Stimulated activated CD4-positive, alpha-beta T cell treated with anti-CD3 and anti-CD28 coated beads, TNF-alpha, amount 100 ng/mL, for 48 hours (primary cell): ENCODE measurements around the gene EBF4.

Source experiments
- DNase-seq, 3 donors: peaks; one replicate each; pipeline ENCODE4 v3.0.0-alpha.2; 2020; ENCODE audit warnings: low read depth in 3 of 3

The EBF4 gene

DNA sequence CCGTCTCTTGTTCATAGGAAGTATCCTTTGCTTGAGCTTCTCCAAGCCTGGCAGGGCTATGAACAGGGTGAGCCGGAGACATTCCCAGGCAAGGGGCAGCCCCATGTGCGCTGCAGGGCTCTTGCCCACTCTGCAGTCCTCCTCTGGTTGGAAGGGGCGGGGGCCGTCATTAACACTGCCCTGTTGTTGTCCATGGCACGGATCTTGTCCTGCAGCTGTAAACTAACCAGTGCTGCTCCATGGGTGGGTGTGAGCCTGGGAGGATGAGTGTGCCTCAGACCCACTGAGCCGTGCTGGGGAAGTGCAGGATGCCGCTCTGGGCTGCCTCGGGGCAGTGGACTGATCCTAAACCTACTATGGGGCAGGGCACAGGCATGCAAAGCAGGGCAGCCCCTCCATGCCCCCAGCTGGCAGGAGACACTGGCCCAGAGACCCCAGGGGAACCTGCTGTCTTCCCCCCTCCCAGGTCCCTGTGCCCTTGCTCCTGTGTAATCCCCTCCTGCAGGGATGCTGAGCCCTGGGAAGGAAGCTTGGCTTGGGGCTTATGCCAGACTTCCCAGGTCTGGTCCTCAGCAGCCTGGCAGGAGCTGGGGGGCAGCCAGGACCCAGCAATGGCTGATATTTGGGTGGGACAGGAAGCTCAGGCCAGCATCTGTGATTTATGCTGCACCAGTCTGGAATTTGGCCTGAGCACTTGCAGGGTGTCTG is 8.5 kb downstream of the EBF4 start:
- no peak for DNase-seq

DNA sequence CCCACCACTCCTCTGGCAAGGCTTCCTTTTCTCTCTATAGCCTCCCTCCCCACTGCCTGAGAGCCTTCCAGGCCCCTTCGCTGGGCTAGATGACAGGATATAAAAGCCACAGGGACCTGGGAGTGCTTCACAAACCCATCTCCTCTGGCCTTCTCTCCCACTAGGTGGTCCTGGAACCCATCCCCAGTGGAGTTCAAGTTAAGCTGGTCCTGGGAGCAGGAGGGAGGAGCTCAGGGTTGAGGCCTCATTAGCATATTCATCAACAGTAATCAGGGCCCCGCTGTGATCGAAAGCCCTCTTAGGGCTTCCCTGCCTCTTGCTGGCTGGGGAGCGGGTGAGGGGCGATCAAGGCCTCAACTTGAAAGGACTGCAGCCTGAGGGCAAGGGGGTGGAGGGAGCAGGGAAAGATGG is 9.1 kb downstream of the EBF4 start:
- no peak for DNase-seq

DNA sequence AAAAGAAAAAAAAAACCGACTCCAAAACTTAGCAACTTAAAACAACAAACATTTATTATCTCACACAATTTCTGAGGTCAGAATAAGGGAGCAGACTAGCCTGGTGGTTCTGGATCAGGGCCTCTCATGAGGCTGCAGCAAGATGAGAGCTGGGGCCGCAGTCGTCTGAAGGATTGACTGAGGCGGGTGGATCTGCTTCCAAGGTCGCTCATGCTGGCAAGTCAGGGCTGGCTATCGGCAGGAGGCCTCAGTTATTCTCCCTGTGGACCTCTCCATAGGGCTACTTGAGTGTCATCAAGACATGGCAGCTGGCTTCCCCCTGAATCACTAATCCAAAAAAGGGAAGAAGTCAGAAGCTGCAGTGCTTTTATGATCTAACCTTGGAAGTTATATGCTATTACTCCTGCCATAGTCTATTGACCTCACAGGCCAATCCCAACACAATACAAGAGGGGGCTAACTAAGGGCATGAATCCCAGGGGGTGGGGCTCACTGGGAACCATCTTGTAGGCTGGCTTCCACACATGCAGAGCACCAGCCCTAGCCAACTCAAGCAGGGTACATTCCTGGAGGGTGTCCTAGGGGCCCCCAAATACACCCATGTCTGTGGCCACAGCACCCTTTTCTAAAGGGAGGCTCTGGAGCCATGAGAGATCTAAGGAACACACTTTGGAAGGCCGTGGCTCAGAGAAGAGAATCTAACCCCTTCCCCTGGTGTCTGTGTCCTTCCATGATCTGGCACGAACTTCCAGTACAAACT is 11.3 kb downstream of the EBF4 start:
- no peak for DNase-seq

DNA sequence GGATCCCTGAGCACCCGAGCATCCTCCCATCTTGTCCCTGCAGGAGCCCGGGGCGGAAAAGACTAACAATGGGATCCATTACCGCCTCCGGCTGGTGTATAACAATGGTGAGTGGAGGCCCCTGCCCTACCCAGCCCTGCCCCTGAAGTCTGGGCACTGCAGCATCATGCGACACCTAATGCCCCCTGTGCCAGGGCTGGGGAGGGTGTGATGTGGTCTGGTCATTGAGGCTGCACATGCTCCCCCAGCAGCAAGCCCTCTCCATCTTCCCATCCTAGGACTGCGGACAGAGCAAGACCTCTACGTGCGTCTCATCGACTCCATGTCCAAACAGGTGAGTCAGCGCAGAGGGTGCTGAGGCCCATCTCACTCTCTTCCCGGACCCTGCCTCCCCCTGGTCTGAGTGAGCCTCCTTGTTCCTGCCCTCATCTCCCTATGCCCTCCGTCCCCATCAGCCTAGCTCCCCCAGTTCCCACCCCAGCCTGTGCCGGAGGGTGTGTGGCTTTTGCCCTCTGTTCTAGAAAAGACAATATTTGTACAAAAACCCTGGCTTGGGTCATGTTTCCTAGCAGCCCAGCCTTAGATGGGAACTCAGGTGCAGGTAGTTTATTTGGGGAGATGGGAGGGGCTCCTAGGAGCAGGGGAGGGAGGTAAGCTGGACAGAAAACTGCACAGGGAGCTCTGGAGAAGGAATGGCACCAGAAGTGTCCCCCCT is 13.5 kb downstream of the EBF4 start:
- DNase-seq: no peak

DNA sequence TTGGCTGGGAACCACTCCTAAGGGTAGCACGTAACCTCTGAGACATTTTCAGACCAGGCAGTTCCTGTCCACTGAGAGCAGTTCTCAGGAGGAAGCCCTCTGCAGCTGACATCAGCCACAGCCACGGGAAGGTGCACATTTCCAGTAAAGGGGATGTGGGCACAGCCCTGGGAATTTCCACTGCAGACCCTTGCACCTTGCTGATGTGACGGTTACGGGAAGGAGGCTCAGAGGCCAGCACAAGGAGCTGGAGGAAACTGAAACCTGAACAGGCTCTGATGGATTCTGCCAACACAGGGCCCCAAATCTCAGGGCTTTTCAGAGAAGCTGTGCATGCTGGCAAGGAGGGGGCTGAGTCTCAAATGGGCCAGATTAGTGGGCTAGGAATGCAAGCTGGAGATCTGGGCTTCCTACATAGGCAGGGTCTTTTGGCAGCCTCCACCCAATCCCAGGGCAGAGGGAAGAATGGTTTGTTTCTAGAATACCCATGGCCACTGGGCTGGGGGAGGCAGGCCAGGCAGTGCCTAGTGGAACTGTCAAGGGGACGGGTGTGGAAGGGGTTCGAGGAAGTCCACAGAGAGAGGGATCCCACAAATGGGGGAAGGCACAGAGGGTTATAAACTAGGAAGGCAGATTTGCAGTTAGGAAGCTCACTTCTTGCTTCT is 14.2 kb downstream of the EBF4 start:
- DNase-seq: no peak

DNA sequence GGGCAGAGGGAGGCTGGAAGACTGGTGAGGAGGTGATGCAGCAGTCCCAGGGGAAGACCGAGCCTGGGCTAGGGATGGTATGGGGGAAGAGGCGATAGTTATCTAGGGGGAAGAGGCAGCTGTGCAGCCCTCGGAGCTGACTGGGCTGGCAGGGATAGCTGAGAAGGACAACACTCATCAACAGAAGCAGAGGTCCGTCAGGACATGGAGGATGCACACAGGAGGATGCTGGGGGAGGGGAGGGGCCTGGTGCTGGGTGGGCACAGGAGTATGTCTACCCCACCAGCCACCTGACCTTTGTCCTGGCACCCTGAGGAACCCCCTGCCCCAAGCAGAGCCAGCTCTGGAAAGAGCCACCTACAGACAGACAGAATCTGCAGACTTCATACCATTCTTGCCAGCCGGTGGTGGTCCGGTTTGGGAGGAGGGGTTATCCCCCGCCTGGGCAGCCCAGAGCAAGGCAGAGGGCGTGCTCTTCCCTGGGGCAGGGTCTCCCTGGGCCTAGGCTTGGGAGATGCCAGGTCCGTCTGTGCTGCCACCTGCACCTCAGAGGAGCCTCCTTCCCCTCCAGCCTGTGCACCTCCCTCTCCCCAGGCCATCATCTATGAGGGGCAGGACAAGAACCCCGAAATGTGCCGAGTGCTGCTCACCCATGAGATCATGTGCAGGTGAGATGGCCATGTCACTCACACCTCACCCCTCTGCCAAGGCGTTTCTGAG is 14.9 kb downstream of the EBF4 start:
- DNase-seq: no peak

DNA sequence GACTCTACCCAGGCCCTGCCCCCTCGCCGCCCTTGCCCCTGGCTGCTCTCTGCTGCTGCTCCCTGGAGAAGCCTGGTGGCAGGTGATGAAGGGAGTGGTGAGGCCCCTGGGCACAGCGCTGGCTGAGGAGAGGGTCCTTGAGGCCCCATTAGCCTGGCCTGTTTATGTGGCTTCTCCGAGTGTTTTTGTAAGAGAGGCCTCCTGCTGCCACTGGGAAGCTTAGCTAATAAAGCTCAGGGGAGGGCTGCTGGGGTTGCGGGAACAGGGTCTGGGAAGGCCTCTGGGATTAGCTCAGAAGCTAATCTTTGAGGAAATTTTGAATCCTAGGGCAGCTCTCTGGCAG is 15.5 kb downstream of the EBF4 start:
- DNase-seq: no peak

DNA sequence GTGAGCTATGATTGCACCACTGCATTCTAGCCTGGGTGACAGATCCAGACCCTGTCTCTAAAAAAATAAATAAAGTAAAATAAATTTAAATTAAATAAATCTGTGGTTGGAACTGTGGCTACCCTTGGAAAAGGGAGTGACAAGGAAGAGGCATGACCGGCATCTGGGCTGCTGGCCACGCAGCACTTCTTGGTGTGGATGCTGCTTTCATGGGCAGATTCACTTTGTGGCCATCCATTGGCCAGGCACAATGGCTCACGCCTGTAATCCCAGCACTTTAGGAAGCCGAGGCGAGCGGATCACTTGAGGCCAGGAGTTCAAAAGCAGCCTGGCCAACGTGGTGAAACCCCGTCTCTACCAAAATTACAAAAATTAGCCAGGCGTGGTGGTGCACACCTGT is 16.1 kb downstream of the EBF4 start:
- no peak for DNase-seq

DNA sequence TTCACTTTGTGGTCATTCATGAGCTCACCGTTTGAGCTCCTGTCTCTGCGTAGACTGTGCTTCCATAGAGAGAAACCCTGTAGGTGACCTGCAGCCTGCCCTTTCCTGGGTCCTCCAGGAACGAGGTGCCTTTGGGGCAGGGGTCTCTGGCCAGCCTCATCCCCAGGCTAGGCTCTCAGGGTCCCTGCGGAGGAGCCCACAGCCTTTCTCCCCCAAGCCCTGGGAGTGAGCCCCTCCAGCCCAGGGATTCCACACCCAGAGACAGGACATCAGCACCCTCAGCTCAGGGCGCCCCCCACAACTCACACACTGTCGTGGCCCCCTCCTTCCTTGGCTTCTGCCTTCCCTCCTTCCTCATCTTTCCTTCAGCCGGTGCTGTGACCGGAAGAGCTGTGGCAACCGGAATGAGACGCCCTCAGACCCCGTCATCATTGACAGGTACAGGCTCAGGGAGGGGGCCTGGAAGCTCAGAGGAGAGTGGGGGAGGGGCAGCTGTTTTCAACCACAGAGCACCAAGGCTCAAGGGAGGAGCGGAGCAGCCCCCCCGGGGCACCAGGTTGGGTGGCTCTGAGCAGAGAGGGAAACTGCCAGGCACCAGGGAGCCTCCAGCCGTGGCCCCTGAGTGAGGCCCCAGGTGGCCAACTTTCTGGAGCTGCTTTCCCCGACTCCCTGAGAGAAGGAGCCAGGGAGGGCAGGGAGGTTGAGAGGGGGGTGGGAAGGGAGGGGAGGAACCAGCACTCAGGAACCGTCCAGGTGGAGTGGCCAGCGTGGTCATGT is 16.8 kb downstream of the EBF4 start:
- no peak for DNase-seq

DNA sequence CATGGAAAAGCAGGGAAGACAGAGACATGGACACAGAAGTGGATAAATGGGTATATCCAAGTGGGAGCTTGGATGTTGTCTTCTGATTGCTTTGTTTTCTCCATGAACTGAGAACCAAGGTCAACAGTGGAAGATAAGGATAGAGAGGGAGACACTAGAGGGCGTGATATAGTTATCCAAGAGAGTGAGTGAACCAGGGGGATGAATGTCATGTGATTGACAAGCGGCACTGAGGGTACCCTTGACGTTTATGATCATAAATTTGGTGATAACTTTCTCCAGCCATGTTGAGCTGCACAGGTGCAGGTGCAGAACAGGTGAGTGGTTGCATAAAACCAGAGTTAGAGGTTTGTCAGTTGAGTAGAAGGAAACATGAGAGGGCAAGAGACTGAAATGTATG is 20.7 kb downstream of the EBF4 start:
- no peak for DNase-seq

DNA sequence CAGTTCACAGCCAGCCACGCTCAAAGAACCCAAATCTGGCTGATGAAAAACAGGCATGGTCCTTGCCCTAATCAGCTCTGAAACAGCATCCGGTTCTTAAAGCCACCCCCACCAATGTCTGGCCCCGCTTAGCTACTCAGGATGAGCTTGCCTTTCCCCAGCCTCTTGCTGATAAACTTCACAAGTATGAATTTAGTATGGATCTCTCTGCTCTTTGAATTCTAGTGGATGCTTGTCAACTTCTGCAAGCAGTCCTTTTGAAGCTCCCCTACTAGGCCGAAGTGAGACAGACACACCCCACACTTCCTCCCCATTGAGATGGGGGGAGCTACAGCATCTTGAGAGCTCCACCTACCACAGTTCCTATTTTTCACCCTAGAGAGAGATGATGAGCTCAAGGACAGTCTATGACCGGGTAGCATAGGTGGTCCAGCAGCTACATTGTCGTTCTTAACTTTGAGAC is 36.7 kb downstream of the EBF4 start:
- no peak for DNase-seq

DNA sequence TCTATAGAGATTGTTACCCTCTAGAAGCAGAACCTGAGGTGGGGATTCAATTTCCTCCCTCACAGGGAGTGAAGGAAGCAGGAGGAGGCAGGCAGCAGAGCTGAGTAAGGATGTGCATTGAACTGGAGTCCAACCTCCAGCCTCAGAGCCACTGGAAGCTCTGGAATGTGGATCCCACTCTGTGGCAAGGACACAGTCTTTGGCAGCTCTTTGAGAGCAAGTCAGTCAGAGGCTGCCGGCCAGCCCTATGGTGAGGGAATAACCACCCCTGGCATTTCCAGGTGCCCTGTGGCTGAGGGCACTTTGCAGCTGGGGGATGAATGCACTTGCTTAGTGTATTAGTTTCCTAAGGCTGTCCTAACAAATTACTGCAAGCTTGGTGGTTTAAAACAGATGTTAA is 37.2 kb downstream of the EBF4 start:
- no peak for DNase-seq

DNA sequence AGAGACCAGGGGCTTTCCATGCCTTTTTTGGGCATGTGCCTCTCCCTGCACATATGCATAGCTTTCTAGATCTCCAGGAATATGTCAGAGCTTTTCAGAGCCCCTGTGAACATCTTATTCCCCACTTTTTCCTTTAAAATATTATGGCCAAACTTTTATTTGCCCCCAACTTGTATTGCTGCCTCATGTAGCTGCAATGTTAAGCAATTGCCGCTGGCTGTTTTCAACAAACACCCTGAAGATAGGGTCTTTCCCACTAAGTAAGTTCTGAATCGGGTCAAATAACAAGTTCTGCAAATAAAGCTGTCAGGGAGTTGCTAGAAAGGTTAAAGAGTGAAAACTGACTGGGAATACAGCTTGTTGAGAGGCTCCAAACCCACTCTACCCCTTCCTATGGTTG is 42.3 kb downstream of the EBF4 start:
- DNase-seq: no peak

DNA sequence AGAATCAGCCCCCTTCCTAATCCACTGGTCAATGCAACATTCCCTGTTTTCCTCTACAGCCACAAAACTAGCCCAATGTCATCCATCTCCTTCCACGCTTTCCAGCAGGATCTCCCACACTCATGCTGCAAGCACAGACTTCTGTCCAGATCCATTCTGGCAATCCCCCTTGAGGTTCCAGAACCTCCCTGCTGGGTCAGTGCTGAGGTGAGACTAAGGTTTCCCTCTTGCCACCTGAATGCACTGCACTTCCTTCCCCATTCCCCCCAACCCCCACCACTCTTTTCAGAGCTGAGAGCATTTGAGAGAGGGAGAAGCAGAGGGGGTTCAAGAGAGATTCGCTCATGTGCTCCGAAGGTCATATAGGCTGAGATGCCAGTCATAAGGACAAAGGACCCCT is 43.9 kb downstream of the EBF4 start:
- no peak for DNase-seq

DNA sequence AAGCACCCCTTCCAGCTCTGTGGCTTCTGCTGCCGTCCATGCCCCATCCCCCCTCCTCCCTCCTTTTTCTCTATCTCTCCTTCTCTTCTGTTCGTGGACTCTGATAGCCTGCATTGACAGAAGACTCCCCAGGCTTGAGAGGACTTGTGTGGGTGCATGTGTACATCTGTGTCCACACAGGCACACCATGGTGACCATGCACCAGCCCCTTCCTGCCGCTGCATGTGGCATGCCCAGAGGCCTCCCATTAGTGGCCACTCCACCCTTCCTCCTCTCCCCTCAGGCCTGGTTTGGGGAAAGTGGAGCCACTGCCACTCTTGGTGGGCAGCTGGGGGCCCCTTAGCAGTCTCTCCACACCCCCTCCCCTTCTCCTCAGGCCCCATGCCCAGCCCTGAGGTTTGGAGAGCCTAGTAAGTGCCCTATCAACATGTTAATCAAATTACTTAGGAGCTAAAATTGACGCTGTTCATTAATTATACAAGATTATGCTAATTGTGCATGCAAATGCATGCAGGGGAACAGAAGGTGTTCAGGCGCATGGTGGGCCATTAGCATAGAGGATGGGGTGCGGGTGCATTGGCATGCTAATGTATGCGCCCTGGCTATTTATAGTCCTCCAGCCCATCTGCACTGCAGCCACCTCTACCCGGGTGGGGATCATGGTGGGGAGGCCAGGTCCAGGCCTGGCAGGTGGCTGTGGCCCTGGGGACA is 45.9 kb downstream of the EBF4 start:
- DNase-seq: no peak

DNA sequence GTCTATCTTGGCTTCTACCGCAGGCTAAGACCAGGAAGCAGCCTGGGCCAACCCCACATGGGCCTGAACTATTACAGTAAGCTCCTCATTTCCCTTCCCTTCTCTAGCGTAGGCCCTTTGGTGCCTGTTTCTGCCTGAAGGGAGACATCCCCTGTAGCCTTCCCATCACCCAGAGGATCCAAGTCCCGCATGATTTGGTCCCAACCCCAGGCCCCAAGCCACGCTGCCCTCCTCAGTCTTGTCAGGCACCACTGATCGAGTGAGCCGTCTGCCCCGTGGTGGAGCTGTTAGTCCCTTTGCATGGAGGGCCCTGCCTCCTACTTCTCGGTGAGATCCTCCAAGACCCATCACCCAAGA is 46.4 kb downstream of the EBF4 start:
- DNase-seq: no peak

DNA sequence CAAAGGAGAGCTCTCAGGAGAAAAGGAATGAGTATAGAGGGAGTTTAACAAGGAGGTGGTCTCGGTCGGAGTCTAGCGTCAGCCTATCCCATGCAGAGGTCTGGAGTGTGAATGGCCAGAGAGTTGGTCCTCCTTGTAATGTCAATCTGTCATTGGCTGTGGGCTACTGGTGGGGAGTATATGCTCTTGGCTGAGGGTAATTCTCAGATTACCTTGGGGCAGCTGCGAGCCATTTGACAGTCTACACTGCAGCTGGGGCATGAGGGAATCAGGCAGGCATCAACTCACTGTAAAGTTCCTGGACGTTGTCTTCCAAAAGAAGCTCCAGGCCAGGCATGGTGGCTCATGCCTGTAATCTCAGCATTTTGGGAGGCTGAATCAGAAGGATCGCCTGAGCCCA is 48.1 kb downstream of the EBF4 start:
- DNase-seq: no peak

DNA sequence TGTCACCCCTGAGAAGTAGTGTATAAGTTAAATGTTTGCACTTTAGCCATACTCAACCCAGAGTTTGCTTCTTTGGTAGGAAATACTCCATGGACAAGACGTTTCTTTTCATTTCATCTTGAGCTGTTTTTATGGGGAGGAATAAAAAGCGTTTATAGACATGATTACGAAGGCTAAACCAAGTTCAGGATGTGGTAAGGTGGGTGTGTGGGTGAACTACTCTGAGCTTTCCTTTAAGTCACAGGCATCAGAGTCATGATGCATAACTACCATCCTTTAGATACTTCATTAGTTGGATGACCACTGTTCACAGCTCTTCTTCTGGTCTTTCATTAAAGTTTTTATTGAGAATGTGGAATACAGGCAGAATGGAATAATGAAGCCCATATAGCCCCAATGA is 48.9 kb downstream of the EBF4 start:
- no peak for DNase-seq

DNA sequence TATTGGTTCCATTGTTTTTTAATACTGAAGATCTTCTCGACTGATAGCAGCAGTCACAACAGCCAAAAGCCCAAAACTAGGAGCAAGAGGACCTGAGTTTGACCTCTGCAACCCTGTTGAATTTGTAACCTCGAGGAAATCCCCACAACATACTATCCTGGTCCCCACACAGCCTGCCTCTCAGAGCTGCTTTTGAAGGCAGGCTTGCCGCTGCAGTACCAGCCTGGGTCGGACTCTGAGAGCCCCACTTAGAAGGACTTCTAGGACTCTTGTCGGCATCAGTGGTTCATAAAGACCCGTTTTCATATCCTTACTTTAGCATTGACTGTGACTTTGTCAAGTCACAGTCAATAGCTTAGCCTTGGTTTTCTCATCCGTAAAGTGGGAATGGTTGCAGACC is 49.3 kb downstream of the EBF4 start:
- no peak for DNase-seq

DNA sequence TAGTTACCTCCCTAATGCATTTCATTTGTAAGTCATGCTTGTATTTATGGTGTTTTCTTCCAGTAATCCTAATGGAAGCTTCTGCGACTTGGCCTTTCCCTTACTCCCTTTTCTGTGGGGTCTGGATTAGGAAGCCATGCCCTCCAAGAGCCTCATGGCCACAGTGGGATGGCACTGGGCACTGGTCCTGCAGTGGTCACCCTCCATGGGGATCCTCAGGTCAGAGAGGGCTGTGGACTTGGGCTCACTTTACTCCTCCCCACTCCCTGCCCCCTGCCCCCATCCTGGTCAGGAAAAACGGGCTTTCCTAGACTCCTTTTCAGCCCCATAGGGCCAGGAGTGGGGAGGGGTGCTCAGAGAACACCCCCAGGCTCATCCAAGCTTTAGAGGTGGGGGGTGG is 49.9 kb downstream of the EBF4 start:
- no peak for DNase-seq
